HCT116 (cell line): ENCODE data around the gene RAP1B. TPM values are rescaled to one million over a fixed set of nuclear protein-coding genes. Genes with fewer than 3 reads are reported as not detected.

ENCODE experiments used
- ATAC-seq: fragments of 200-7000 bp; cut with Tn5 transposase; 2 replicates; pipeline ENCODE4 v1.9.1; 2020; ENCODE audit warnings: mild to moderate bottlenecking, moderate library complexity
- BruUV-seq: library from RNA; stranded (reverse); fragments of 400-500 nt; replicated peaks from 2 replicates; lab custom pipeline; 2021; lab: Mats Ljungman, UMichigan
- CTCF ChIA-PET: fragments of 300-600 bp; sonication (Branson Sonifier 250); formaldehyde crosslinking; loops from one replicate; lab custom pipeline; 2021; ENCODE audit warnings: antibody characterized with exemption; lab: Charles Lee
- POLR2A ChIA-PET: fragments of 300-600, 350-600 bp; sonication (Branson Sonifier 250); formaldehyde crosslinking; loops from one replicate; lab custom pipeline; 2021; ENCODE audit warnings: antibody characterized with exemption; lab: Charles Lee
- RAD21 ChIA-PET, 2 experiments: fragments of 300-600 bp; sonication (Branson Sonifier 250); formaldehyde crosslinking; loops; one replicate each; lab custom pipeline; 2023; ENCODE audit warnings: low total read pairs in 2 of 2; ENCODE audit not compliant: uncharacterized antibody in 2 of 2, unreplicated experiment in 2 of 2, low non-redundant PET in 1 of 2; lab: Charles Lee
- DNase-seq: peaks from one replicate; pipeline ENCODE4 v3.0.0-alpha.2; 2010; ENCODE audit warnings: low read depth, low spot score
- H2AFZ ChIP-seq: fragments of 200-600 bp; shearing (Covaris generic), sonication (generic); 2 replicates; pipeline ENCODE4 v1.6.1; 2017; ENCODE audit warnings: low read depth, mixed run types, mixed read lengths, antibody characterized with exemption, low read length; ENCODE audit not compliant: poor library complexity, severe bottlenecking
- H3K27ac ChIP-seq: 2 replicates; pipeline ENCODE4 v1.5.1; 2012; ENCODE audit warnings: low read depth, low read length
- H3K27me3 ChIP-seq: fragments of 200-600 bp; sonication (generic); 2 replicates; pipeline ENCODE4 v1.6.1; 2016; ENCODE audit warnings: mixed run types, low read length, mixed read lengths; ENCODE audit not compliant: insufficient read depth
- H3K36me3 ChIP-seq, 2 experiments: fragments of 200-500 bp in 1 of 2; fragments of 200-600 bp in 1 of 2; sonication (Bioruptor generic) in 1 of 2; sonication (generic) in 1 of 2; 2 replicates each; pipeline versions ENCODE4 v1.5.1 to v1.6.1; 2014 to 2016; ENCODE audit warnings: low read length in 2 of 2, inconsistent platforms in 1 of 2, mixed read lengths in 1 of 2, mixed run types in 1 of 2; ENCODE audit not compliant: insufficient read depth in 2 of 2, control insufficient read depth in 1 of 2
- H3K4me1 ChIP-seq, 2 experiments: fragments of 200-600 bp in 1 of 2; sonication (generic) in 1 of 2; 2 replicates each; pipeline versions ENCODE4 v1.5.1 to v1.6.1; 2012 to 2017; ENCODE audit warnings: low read length in 2 of 2, inconsistent platforms in 1 of 2, mild to moderate bottlenecking in 1 of 2, mixed read lengths in 1 of 2, mixed run types in 1 of 2, moderate library complexity in 1 of 2; ENCODE audit not compliant: insufficient read depth in 2 of 2, control insufficient read depth in 1 of 2
- H3K4me2 ChIP-seq: fragments of 200-600 bp; sonication (generic); 2 replicates; pipeline ENCODE4 v1.6.1; 2017; ENCODE audit warnings: mixed run types, low read length, mixed read lengths
- H3K4me3 ChIP-seq, 2 experiments: fragments of 200-600 bp in 1 of 2; sonication (generic) in 1 of 2; replicated peaks in 1 of 2; 2 replicates each; pipeline ENCODE4 v1.5.1; 2011 to 2016; ENCODE audit warnings: low read length in 2 of 2, control low read depth in 1 of 2, low read depth in 1 of 2, mild to moderate bottlenecking in 1 of 2, mixed read lengths in 1 of 2, mixed run types in 1 of 2
- H3K79me2 ChIP-seq: fragments of 200-600 bp; sonication (generic); 2 replicates; pipeline ENCODE4 v1.6.1; 2017; ENCODE audit warnings: mild to moderate bottlenecking, mixed run types, low read length, moderate library complexity, mixed read lengths; ENCODE audit not compliant: insufficient read depth
- H3K9ac ChIP-seq: fragments of 200-600 bp; sonication (generic); 2 replicates; pipeline ENCODE4 v1.6.1; 2016; ENCODE audit warnings: low read length, mixed read lengths
- H3K9me2 ChIP-seq: fragments of 200-600 bp; sonication (generic), shearing (Covaris generic); 2 replicates; pipeline ENCODE4 v1.6.1; 2017; ENCODE audit warnings: mixed run types, mild to moderate bottlenecking, moderate library complexity; ENCODE audit not compliant: insufficient read depth
- H3K9me3 ChIP-seq, 2 experiments: fragments of 200-500 bp in 1 of 2; fragments of 200-600 bp in 1 of 2; sonication (Bioruptor generic) in 1 of 2; sonication (generic) in 1 of 2; 2 replicates each; pipeline ENCODE4 v1.6.1; 2014 to 2017; ENCODE audit warnings: low read length in 2 of 2, mixed read lengths in 2 of 2, inconsistent platforms in 1 of 2, low read depth in 1 of 2, mild to moderate bottlenecking in 1 of 2, mixed run types in 1 of 2, moderate library complexity in 1 of 2; ENCODE audit not compliant: control insufficient read depth in 1 of 2, insufficient read depth in 1 of 2
- H4K20me1 ChIP-seq: fragments of 200-600 bp; sonication (generic), shearing (Covaris generic); 2 replicates; pipeline ENCODE4 v1.6.1; 2017; ENCODE audit warnings: mixed run types, mild to moderate bottlenecking, moderate library complexity; ENCODE audit not compliant: insufficient read depth
- ATF3 ChIP-seq: IDR thresholded peaks from 2 replicates; pipeline ENCODE4 v1.6.1; 2012
- EGR1 ChIP-seq: IDR thresholded peaks from 2 replicates; pipeline ENCODE4 v1.6.1; 2012; ENCODE audit warnings: low read depth
- ELF1 ChIP-seq: IDR thresholded peaks from 2 replicates; pipeline ENCODE4 v1.6.1; 2012; ENCODE audit warnings: low read depth, borderline replicate concordance
- FOSL1 ChIP-seq: IDR thresholded peaks from 2 replicates; pipeline ENCODE4 v1.6.1; 2012; ENCODE audit warnings: low read depth
- POLR2AphosphoS5 ChIP-seq: IDR thresholded peaks from 2 replicates; pipeline ENCODE4 v1.6.1; 2011; ENCODE audit warnings: mild to moderate bottlenecking, low read depth, low read length, moderate library complexity
- RAD21 ChIP-seq: IDR thresholded peaks from 2 replicates; pipeline ENCODE4 v1.6.1; 2012; ENCODE audit warnings: low read depth, mild to moderate bottlenecking
- REST ChIP-seq: IDR thresholded peaks from 2 replicates; pipeline ENCODE4 v1.6.1; 2012; ENCODE audit warnings: low read depth
- SRF ChIP-seq: IDR thresholded peaks from 2 replicates; pipeline ENCODE4 v1.6.1; 2012; ENCODE audit warnings: low read depth
- intact Hi-C: fragments of 100-400 bp; cut with micrococcal nuclease; formaldehyde crosslinking; loops from 2 replicates; pipeline ENCODE4 v1.10.0; 2022
- total RNA-seq: library from RNA; stranded (reverse); gene quantifications from one replicate; pipeline ENCODE4 v1.2.1, GENCODE V29; 2021; ENCODE audit not compliant: unreplicated experiment

The RAP1B gene
- total RNA-seq, 1 experiment from 2014 or later = 79.2 TPM

- H3K9me2 ChIP-seq = no peaks in the 10 kb centered on the region
- DNase-seq = no peak
- H3K36me3 ChIP-seq = no peaks in the 10 kb centered on the region
- H4K20me1 ChIP-seq = no peaks in the 10 kb centered on the region
- CTCF ChIA-PET = interaction anchor here (0.8 kb wide), 1 partner anchor 13 kb away, joined by 3 read pairs; no protein-coding TSS in a partner anchor
- no peak for ATAC-seq
- no peak overlapping the region for H2AFZ ChIP-seq
- no peak overlapping the region for H3K9ac ChIP-seq
- no peak overlapping the region for H3K4me2 ChIP-seq
- POLR2A ChIA-PET = no interaction called here
- BruUV-seq = no TSS peak
- H3K27ac ChIP-seq = no peak overlapping the region
- H3K4me3 ChIP-seq = no peak overlapping the region
- H3K9me3 ChIP-seq = no peaks in the 10 kb centered on the region
- no peaks in the 10 kb centered on the region for H3K27me3 ChIP-seq
- peaks cover 0 to 5% of the 10 kb centered on the region in 2 experiments; a peak in 2 of 4 replicates for H3K4me1 ChIP-seq
- TF ChIP-seq ATF3 (no peak), POLR2AphosphoS5 (no peak), ELF1 (no peak), EGR1 (no peak), FOSL1 (no peak), RAD21 (no peak), SRF (no peak), REST (no peak)
- RAD21 ChIA-PET = no interaction called here
- no peaks in the 10 kb centered on the region for H3K79me2 ChIP-seq
- intact Hi-C loops = no loop called here
These were observed 32.8 kb upstream of the RAP1B start for GRCh38 chr12:68577949-68578348.
